ENCODE measurements around the gene TBC1D22A.

- no peak for TF ChIP-seq CTCF (IDR thresholded peaks at IDR 0.05)
- TF ChIP-seq POLR2A (IDR thresholded peaks at IDR 0.05): no peak
Observed at GRCh38 chr22:47139790-47140119, 377.3 kb downstream of the TBC1D22A start.
